ENCODE measurements around the gene SLC6A17.

Gene SLC6A17

DNA sequence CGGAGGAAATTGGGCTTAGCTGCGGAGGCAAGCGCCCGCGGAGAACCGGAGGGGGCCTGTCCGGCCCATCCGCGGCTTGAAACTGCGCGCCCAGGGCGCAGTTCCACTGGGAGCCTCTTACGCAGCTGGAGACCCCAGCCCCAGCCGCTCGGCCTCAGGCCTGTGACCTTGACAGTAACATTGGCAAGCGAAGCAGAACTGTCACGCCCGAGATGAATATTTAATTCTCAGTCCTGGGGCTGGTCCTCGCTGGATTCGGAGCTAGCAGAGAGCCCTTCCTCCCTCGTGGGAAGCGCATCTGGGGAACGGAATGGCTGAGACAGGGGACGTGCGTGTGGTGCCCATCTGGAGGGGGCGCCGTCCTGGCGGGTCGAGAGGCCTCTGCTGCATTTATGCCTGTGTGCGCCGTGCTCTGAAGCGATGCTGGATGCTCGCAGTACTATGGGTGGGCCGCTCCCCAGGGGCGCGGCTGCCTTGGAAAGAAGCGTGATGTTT is 928 bp downstream of the SLC6A17 start:
- no peak for DNase-seq (ENCODE audit: low read depth)
- H3K4me3 ChIP-seq (ENCODE audit: low read depth, low read length) = no peak overlapping the region
- TF ChIP-seq, protein P1, sequence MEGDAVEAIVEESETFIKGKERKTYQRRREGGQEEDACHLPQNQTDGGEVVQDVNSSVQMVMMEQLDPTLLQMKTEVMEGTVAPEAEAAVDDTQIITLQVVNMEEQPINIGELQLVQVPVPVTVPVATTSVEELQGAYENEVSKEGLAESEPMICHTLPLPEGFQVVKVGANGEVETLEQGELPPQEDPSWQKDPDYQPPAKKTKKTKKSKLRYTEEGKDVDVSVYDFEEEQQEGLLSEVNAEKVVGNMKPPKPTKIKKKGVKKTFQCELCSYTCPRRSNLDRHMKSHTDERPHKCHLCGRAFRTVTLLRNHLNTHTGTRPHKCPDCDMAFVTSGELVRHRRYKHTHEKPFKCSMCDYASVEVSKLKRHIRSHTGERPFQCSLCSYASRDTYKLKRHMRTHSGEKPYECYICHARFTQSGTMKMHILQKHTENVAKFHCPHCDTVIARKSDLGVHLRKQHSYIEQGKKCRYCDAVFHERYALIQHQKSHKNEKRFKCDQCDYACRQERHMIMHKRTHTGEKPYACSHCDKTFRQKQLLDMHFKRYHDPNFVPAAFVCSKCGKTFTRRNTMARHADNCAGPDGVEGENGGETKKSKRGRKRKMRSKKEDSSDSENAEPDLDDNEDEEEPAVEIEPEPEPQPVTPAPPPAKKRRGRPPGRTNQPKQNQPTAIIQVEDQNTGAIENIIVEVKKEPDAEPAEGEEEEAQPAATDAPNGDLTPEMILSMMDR (IDR thresholded peaks at IDR 0.05; ENCODE audit: control insufficient read depth, extremely low read depth, insufficient read depth) = no peak

DNA sequence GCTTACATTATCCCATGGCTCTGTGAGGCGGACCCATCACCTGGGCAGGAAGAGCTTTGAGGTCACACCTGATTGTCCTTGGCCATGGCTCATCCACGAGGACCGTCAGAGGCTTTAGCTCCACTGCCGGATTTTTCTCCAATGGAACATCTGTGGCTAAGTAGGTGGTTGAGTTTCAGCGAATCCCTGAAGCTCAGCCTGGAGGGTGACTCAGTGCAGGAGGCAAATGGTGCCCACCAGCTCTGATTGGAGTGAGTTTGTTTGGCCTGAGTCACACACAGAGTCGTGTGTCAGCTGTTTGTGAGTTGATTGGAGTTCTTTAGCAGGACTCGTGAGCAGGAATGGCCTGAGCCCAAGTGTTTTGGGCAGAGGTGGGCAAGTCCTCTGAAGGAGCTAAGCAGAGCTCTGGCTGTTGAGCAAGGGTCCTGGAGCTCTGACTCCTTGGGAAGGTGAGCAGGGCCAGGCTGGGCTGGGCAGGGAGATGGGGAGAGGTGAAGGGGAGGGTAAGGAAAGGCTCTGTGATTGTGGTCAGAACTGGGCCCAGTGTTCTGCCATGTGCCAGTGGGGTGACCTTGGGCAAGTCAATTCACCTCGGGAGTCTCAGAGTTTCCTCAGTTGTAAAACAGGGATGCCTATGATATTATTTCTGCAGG is 2.0 kb downstream of the SLC6A17 start:
- DNase-seq (ENCODE audit: low read depth) = no peak
- TF ChIP-seq, protein P1 (IDR thresholded peaks at IDR 0.05; ENCODE audit: control insufficient read depth, extremely low read depth, insufficient read depth) = no peak

DNA sequence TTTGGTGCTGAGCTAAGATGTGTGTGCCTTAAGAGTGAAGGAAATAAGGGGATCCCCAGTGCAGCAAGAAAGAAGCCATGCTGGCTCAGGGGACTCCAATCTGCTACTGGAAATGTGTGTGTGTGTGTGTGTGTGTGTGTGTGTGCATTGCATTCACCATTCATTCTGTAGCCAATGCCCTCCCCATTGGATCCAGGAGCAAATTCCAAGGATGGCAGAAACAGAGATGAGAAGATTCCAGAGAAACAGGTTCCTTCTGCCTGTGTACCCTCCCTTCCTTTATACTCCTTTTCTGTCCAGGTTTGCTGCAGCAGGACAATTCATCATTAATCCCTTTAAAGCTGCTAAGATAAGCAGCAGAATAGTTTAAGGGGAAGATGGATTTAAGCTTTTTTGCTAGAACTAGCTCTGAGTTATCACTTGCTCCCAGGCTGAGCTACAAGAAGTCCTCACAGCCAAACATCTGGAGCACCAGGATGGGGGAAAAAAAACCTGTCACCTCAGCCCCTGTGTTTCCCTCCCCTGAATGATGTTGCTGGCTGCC is 3.2 kb downstream of the SLC6A17 start:
- no peak for DNase-seq (ENCODE audit: low read depth)
- TF ChIP-seq, protein P1 (IDR thresholded peaks at IDR 0.05; ENCODE audit: control insufficient read depth, extremely low read depth, insufficient read depth) = no peak
- no peak overlapping the region for H3K4me3 ChIP-seq (ENCODE audit: low read depth, low read length)

More for the DNA sequence above, 2.0 kb downstream of the SLC6A17 start:
- no peak overlapping the region for H3K4me3 ChIP-seq (ENCODE audit: low read depth, low read length)

DNA sequence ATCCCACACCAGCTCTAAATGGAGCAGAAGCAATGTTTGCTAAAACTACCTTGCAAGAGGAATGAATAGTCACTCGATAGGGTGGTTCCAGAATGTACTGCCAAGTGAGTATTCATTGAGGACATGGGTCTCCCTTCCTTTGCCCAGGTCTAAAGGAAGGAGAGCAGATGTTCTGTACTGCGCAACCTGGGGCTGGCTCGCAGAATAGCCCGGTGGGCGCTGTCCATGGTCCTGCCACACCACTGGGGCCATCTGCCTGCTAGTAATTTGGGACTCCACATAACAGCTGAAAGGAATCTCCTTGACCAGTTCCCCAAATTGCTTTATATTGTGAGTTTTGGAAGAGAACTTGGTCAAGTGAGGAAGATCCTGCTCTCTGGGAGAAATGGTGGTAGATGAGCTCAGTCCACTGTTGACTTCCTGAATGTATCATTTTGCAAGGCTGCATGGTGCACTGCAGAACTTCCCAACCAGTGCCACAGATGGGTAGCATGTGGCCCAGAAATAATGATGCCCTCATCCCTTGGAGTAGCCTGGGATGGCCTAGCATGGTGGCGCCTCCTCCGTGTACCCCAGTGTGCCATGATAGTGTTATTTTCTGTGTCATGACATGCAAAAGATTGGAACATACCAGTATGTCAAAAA is 5.7 kb downstream of the SLC6A17 start:
- no peak for DNase-seq (ENCODE audit: low read depth)
- TF ChIP-seq, protein P1 (IDR thresholded peaks at IDR 0.05; ENCODE audit: control insufficient read depth, extremely low read depth, insufficient read depth) = no peak
- H3K4me3 ChIP-seq (ENCODE audit: low read depth, low read length) = no peak overlapping the region

DNA sequence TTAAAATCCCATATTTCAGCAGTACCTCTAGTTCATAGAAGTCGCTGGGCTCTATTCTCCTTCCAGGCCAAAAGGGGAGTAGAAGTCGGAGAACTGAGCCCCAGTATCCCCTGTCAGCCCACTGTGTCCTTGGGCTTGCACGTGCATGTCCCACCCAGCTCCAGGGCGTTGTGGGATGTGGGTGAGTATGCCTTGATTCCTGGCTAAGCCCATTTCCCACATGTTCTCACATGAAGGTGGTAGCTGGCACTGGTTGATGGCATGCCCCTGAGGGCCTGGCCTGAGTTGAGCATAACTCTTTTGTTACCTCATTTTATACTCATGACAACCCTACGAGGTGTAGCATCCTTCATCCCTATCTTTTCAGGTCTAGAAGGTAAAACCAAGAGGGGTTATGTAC is 8.0 kb downstream of the SLC6A17 start:
- no peak for DNase-seq (ENCODE audit: low read depth)
- H3K4me3 ChIP-seq (ENCODE audit: low read depth, low read length) = no peak overlapping the region
- TF ChIP-seq, protein P1 (IDR thresholded peaks at IDR 0.05; ENCODE audit: control insufficient read depth, extremely low read depth, insufficient read depth) = no peak

DNA sequence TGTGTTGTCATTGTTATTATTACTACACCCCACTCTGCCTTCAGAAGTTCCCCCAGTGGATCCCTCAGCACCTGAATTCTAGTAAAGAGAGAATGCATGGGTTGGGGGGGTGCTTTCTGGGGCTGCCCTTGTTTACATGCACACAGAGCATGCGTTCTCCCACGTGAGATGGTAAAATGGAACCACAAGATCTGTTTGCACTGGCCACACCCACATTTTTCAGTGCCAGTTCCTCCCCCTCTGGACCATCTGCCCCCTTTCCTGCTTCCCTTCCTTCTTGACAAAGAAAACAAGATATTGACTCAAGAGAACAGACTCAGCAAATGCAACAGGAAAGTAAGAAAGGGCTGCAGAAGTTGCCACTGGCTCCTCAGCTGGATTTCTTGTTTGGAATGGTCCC is 8.9 kb downstream of the SLC6A17 start:
- H3K4me3 ChIP-seq (ENCODE audit: low read depth, low read length) = no peak overlapping the region
- TF ChIP-seq, protein P1 (IDR thresholded peaks at IDR 0.05; ENCODE audit: control insufficient read depth, extremely low read depth, insufficient read depth) = no peak
- DNase-seq (ENCODE audit: low read depth) = no peak
